ENCODE data around the gene TEC.

TEC gene

GRCh38 chr4:48195853-48196252 is 73.8 kb downstream of the TEC start:
- TF ChIP-seq FOXP2 (optimal IDR thresholded peaks at IDR 0.05; ENCODE audit: borderline replicate concordance, extremely low read depth, extremely low read length, insufficient read depth) (no peak), POLR2AphosphoS5 (IDR thresholded peaks at IDR 0.05; ENCODE audit: low read depth, low read length) (no peak), TAF1 (IDR thresholded peaks at IDR 0.05; ENCODE audit: borderline replicate concordance, insufficient read depth, low read length) (no peak), SIN3A (IDR thresholded peaks at IDR 0.05; ENCODE audit: borderline replicate concordance, insufficient read depth, low read length) (no peak), REST (IDR thresholded peaks at IDR 0.05; ENCODE audit: insufficient read depth in 1 of 2, low read depth in 2 of 2, low read length in 2 of 2) (no peak)

DNA sequence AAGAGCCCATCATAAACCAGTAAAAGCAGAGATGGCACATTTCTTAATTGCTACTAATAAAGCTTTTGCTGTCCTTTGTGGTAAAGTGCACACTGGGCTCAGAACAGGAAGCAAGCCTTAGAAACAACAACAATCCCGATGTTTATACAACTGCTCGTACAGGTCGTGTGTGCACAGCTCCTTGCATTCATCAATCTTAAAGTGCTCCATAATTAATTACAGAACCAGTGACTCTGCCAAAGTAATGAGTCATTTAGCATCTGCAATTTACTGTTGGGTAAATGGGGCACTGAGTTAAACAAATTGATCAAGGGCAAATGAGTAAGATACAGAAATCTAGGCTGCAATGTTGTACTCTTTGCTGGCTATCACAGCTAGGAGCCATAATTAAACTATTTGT is 74.3 kb downstream of the TEC start:
- TF ChIP-seq REST (IDR thresholded peaks at IDR 0.05; ENCODE audit: insufficient read depth in 1 of 2, low read depth in 2 of 2, low read length in 2 of 2): 0 out of 4 replicates have a peak, but pooled peaks of 1 of the 2 experiments have one; percentile 46
- TF ChIP-seq POLR2AphosphoS5 (IDR thresholded peaks at IDR 0.05; ENCODE audit: low read depth, low read length): no peak
- 0 out of 2 replicates have a peak, but pooled peaks have one; percentile 53 for TF ChIP-seq SIN3A (IDR thresholded peaks at IDR 0.05; ENCODE audit: borderline replicate concordance, insufficient read depth, low read length)
- peak; percentile 34; the same call in 1 of the 2 replicates for TF ChIP-seq TAF1 (IDR thresholded peaks at IDR 0.05; ENCODE audit: borderline replicate concordance, insufficient read depth, low read length)
- peak; percentile 71 for TF ChIP-seq FOXP2 (optimal IDR thresholded peaks at IDR 0.05; ENCODE audit: borderline replicate concordance, extremely low read depth, extremely low read length, insufficient read depth)

DNA sequence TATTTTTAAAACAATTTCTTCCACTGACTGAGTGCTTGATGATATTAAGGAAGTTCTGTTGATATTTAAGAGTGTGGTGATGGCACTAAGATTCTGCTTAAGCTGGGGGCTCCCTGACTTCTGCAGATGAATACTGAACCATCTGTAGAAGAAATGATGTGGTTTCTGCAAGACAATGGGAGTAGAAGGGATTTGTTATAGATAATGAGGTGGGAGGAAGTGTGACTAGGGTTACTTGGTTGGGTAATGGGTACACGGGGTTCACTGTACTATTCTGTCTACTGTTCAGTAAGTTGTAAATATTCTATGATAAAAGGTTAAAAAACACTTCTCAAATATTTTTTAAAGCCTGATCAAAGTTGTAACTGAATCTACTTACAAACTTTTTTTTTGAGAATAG is 74.7 kb downstream of the TEC start:
- TF ChIP-seq POLR2AphosphoS5 (IDR thresholded peaks at IDR 0.05; ENCODE audit: low read depth, low read length) (no peak), REST (IDR thresholded peaks at IDR 0.05; ENCODE audit: insufficient read depth in 1 of 2, low read depth in 2 of 2, low read length in 2 of 2) (no peak), TAF1 (IDR thresholded peaks at IDR 0.05; ENCODE audit: borderline replicate concordance, insufficient read depth, low read length) (no peak), SIN3A (IDR thresholded peaks at IDR 0.05; ENCODE audit: borderline replicate concordance, insufficient read depth, low read length) (no peak), FOXP2 (optimal IDR thresholded peaks at IDR 0.05; ENCODE audit: borderline replicate concordance, extremely low read depth, extremely low read length, insufficient read depth) (no peak)

- TF ChIP-seq TAF1 (IDR thresholded peaks at IDR 0.05; ENCODE audit: borderline replicate concordance, insufficient read depth, low read length) (no peak), REST (IDR thresholded peaks at IDR 0.05; ENCODE audit: insufficient read depth in 1 of 2, low read depth in 2 of 2, low read length in 2 of 2) (no peak), POLR2AphosphoS5 (IDR thresholded peaks at IDR 0.05; ENCODE audit: low read depth, low read length) (no peak), SIN3A (IDR thresholded peaks at IDR 0.05; ENCODE audit: borderline replicate concordance, insufficient read depth, low read length) (no peak), FOXP2 (optimal IDR thresholded peaks at IDR 0.05; ENCODE audit: borderline replicate concordance, extremely low read depth, extremely low read length, insufficient read depth) (no peak)
These were observed 75.6 kb downstream of the TEC start for GRCh38 chr4:48193921-48194468.
